DND-41 (cell line): ENCODE measurements around the gene ZCCHC3.

ENCODE experiments used
- ATAC-seq: fragments of 200-7000 bp; cut with Tn5 transposase; 3 replicates; pipeline ENCODE4 v1.9.1; 2021; ENCODE audit warnings: low read depth; ENCODE audit not compliant: insufficient read depth
- DNase-seq: peaks from one replicate; pipeline ENCODE4 v3.0.0-alpha.2; 2020
- H2AFZ ChIP-seq: 2 replicates; pipeline ENCODE4 v1.6.0; 2012; ENCODE audit warnings: low read depth, low read length
- H3K27ac ChIP-seq: 2 replicates; pipeline ENCODE4 v1.5.1; 2012; ENCODE audit warnings: low read length, inconsistent platforms
- H3K27me3 ChIP-seq: fragments of 200-600 bp; sonication (generic); 2 replicates; pipeline ENCODE4 v1.6.0; 2012; ENCODE audit warnings: low read length, mild to moderate bottlenecking, inconsistent platforms; ENCODE audit not compliant: insufficient read depth, poor library complexity
- H3K36me3 ChIP-seq: 2 replicates; pipeline ENCODE4 v1.5.1; 2012; ENCODE audit warnings: low read length, inconsistent platforms; ENCODE audit not compliant: insufficient read depth
- H3K4me1 ChIP-seq: 2 replicates; pipeline ENCODE4 v1.5.1; 2012; ENCODE audit warnings: mild to moderate bottlenecking, low read length; ENCODE audit not compliant: insufficient read depth
- H3K4me2 ChIP-seq: 2 replicates; pipeline ENCODE4 v1.6.0; 2012; ENCODE audit warnings: mild to moderate bottlenecking, moderate library complexity, low read length, inconsistent platforms; ENCODE audit not compliant: insufficient read depth
- H3K4me3 ChIP-seq, 2 experiments: fragments of 200-600 bp in 1 of 2; shearing (Covaris generic) in 1 of 2; 2 replicates each; pipeline ENCODE4 v1.5.1; 2012 to 2016; ENCODE audit warnings: inconsistent platforms in 2 of 2, low read length in 2 of 2, mild to moderate bottlenecking in 2 of 2, low read depth in 1 of 2, moderate library complexity in 1 of 2
- H3K79me2 ChIP-seq: 2 replicates; pipeline ENCODE4 v1.6.0; 2012; ENCODE audit warnings: low read length, inconsistent platforms; ENCODE audit not compliant: insufficient read depth
- H3K9ac ChIP-seq: 2 replicates; pipeline ENCODE4 v1.6.0; 2012; ENCODE audit warnings: low read depth, mild to moderate bottlenecking, inconsistent platforms, low read length, moderate library complexity
- H3K9me3 ChIP-seq: 2 replicates; pipeline ENCODE4 v1.5.1; 2012; ENCODE audit warnings: low read length, moderate library complexity, mild to moderate bottlenecking, inconsistent platforms; ENCODE audit not compliant: insufficient read depth, severe bottlenecking
- H4K20me1 ChIP-seq: 2 replicates; pipeline ENCODE4 v1.6.0; 2012; ENCODE audit warnings: low read length; ENCODE audit not compliant: insufficient read depth
- CTCF ChIP-seq: IDR thresholded peaks from 2 replicates; pipeline ENCODE4 v1.5.1; 2012; ENCODE audit warnings: borderline replicate concordance, low read length, moderate library complexity, mild to moderate bottlenecking; ENCODE audit not compliant: poor library complexity, severe bottlenecking; ENCODE audit errors: extremely low read depth
- EZH2 ChIP-seq: IDR thresholded peaks from 3 replicates; pipeline ENCODE4 v1.6.1; 2012; ENCODE audit warnings: borderline replicate concordance, low read depth, mild to moderate bottlenecking, moderate library complexity, low read length, inconsistent platforms; ENCODE audit not compliant: severe bottlenecking

The ZCCHC3 gene

GRCh38 chr20:273884-274283 is 23.5 kb upstream of the ZCCHC3 start:
- Histone ChIP-seq H3K9ac (no peak overlapping the region), H2AFZ (no peak overlapping the region), H3K4me2 (no peak overlapping the region), H3K9me3 (no peaks in the 10 kb centered on the region), H3K27me3 (no peaks in the 10 kb centered on the region), H3K4me1 (no peaks in the 10 kb centered on the region), H3K36me3 (peaks cover 36% of the 10 kb centered on the region), H3K4me3 (no peak overlapping the region), H4K20me1 (no peaks in the 10 kb centered on the region), H3K79me2 (no peaks in the 10 kb centered on the region), H3K27ac (no peak overlapping the region)
- ATAC-seq, result no peak
- no peak for DNase-seq
- TF ChIP-seq CTCF (no peak), EZH2 (no peak)

DNA sequence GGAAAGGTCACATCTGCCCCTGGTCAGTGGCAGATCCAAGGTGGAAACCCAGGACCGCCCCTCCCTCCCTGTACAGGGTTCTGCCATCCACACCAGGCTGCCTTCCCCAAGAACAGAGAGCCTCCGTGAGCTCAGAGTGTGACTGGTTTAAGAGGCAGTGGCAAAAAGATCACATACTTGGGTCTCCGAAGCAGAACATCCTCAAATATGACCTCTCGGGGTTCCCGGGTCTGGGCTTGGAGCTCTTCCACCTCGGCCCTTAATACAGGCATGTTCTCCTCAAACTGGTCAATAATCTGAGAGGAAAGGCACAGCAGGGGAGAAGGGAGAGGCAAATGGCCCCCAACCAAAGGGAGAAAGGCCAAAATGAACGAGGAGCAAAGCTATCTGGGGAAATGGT is 21.6 kb upstream of the ZCCHC3 start:
- no peaks in the 10 kb centered on the region for H3K4me1 ChIP-seq
- H3K9ac ChIP-seq, result no peak overlapping the region
- no peaks in the 10 kb centered on the region for H4K20me1 ChIP-seq
- H3K27ac ChIP-seq, result no peak overlapping the region
- no peak for TF ChIP-seq EZH2
- TF ChIP-seq CTCF, result no peak
- no peaks in the 10 kb centered on the region for H3K27me3 ChIP-seq
- no peak overlapping the region for H3K4me2 ChIP-seq
- H3K36me3 ChIP-seq, result peaks cover 40% of the 10 kb centered on the region
- DNase-seq, result no peak
- H3K79me2 ChIP-seq, result no peaks in the 10 kb centered on the region
- H3K9me3 ChIP-seq, result no peaks in the 10 kb centered on the region
- no peak for ATAC-seq
- no peak overlapping the region for H3K4me3 ChIP-seq
- no peak overlapping the region for H2AFZ ChIP-seq

DNA sequence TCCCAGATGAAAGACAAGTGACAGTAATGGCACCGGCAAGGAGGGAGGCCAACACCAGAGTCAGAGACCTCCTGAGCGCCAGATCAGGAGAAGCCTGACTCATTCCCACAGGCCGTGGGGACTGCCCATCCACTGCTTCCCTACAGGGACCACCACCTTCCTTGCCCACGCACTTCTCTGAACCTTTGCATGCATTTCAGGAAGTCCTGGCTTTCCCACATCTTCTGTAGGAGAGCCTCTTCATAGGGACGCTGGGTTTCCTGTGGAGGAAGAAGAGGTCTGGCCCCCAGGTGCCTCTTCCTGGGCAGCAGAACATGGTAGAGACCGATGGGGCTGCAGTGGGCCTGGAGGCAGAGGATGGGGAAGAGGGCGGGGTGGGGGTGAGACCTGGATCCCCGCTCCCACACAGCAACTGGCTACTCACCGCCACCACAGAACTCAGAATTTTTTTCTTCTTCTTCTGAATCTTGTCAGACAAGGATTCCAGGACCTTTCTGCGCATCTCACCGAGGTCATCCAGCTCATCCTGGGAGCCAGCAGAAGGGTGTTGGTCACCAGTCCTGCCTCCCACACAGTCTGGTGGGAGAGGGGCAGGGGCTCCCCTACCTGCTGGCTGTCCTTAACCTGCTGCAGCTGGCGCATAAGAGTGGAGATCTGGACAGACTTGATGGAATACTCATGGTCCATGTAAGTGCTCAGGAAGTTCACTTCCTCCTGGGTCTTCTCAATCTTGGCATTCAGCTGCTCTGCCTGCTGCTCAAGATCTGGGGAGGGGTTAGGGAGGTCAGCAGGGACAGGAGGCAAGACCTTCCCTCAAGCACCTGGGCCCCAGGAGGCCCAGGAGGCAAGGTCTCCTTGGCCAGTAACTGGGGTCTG is 20.5 kb upstream of the ZCCHC3 start:
- DNase-seq (no peak), ATAC-seq (no peak)
- Histone ChIP-seq H3K4me2 (no peak overlapping the region), H3K36me3 (peaks cover 47% of the 10 kb centered on the region), H3K27ac (no peak overlapping the region), H3K9me3 (no peaks in the 10 kb centered on the region), H2AFZ (no peak overlapping the region), H4K20me1 (no peaks in the 10 kb centered on the region), H3K4me3 (no peak overlapping the region), H3K4me1 (no peaks in the 10 kb centered on the region), H3K27me3 (no peaks in the 10 kb centered on the region), H3K79me2 (no peaks in the 10 kb centered on the region), H3K9ac (no peak overlapping the region)
- TF ChIP-seq CTCF, result no peak
- no peak for TF ChIP-seq EZH2
